Fibroblast of lung (primary cell): ENCODE measurements around the gene SERTAD1. TPM values are rescaled to one million over a fixed set of nuclear protein-coding genes. Genes with fewer than 3 reads are reported as not detected.

Experiments
- DNase-seq, 2 donors: peaks; one replicate each; pipeline versions ENCODE4 v3.0.0 to v3.0.0-alpha.2; 2010; ENCODE audit warnings: low read depth in 2 of 2
- H2AFZ ChIP-seq: 2 replicates; pipeline ENCODE4 v1.5.1; 2012; ENCODE audit warnings: low read length, control low read depth, inconsistent platforms
- H3K27ac ChIP-seq: 2 replicates; pipeline ENCODE4 v1.5.1; 2011; ENCODE audit warnings: low read length, control low read depth; ENCODE audit not compliant: insufficient read depth
- H3K27me3 ChIP-seq: 2 replicates; pipeline ENCODE4 v1.5.1; 2011; ENCODE audit warnings: mild to moderate bottlenecking, low read length; ENCODE audit not compliant: control insufficient read depth, insufficient read depth
- H3K36me3 ChIP-seq: 2 replicates; pipeline ENCODE4 v1.5.1; 2011; ENCODE audit warnings: low read length; ENCODE audit not compliant: control insufficient read depth, insufficient read depth
- H3K4me1 ChIP-seq: 2 replicates; pipeline ENCODE4 v1.5.1; 2011; ENCODE audit warnings: low read length; ENCODE audit not compliant: control insufficient read depth, insufficient read depth; ENCODE audit errors: extremely low read depth
- H3K4me2 ChIP-seq: 2 replicates; pipeline ENCODE4 v1.5.1; 2011; ENCODE audit warnings: low read length, control low read depth; ENCODE audit not compliant: insufficient read depth; ENCODE audit errors: extremely low read depth
- H3K4me3 ChIP-seq, 4 experiments: fragments of 200-600 bp in 1 of 4; sonication (generic) in 1 of 4; replicated peaks in 1 of 4; 2 replicates each; pipeline ENCODE4 v1.5.1; 2011 to 2016; ENCODE audit warnings: low read length in 4 of 4, low read depth in 3 of 4, mild to moderate bottlenecking in 3 of 4, control low read depth in 2 of 4, inconsistent platforms in 1 of 4, mixed read lengths in 1 of 4; ENCODE audit not compliant: insufficient read depth in 1 of 4; ENCODE audit errors: control extremely low read depth in 1 of 4
- H3K79me2 ChIP-seq: 2 replicates; pipeline ENCODE4 v1.5.1; 2012; ENCODE audit warnings: mild to moderate bottlenecking, low read length, inconsistent platforms; ENCODE audit not compliant: control insufficient read depth, insufficient read depth
- H3K9ac ChIP-seq: 2 replicates; pipeline ENCODE4 v1.5.1; 2011; ENCODE audit warnings: mild to moderate bottlenecking, low read length, control low read depth; ENCODE audit not compliant: insufficient read depth
- H3K9me3 ChIP-seq: 2 replicates; pipeline ENCODE4 v1.5.1; 2012; ENCODE audit warnings: low read depth, low read length; ENCODE audit not compliant: control insufficient read depth, insufficient read depth
- H4K20me1 ChIP-seq: 2 replicates; pipeline ENCODE4 v1.5.1; 2011; ENCODE audit warnings: low read length; ENCODE audit not compliant: control insufficient read depth, insufficient read depth; ENCODE audit errors: extremely low read depth
- CTCF ChIP-seq, 2 donors: IDR thresholded peaks in 1 of 2; conservative IDR thresholded peaks in 1 of 2; 1 replicate in 1 of 2; 2 replicates in 1 of 2; pipeline ENCODE4 v1.5.1; 2011 to 2012; ENCODE audit warnings: low read length in 2 of 2, control low read depth in 1 of 2, inconsistent platforms in 1 of 2, low read depth in 1 of 2, mild to moderate bottlenecking in 1 of 2
- EZH2 ChIP-seq: IDR thresholded peaks from 2 replicates; pipeline ENCODE4 v1.5.1; 2012; ENCODE audit warnings: low read length, control low read depth, mild to moderate bottlenecking; ENCODE audit errors: missing control alignments
- polyA plus RNA-seq, 2 donors: library from polyadenylated mRNA; depleted of rRNA in 1 of 2; stranded (reverse) in 1 of 2; unstranded in 1 of 2; fragments of >200 nt; gene quantifications; 2 replicates each; pipeline ENCODE4 v1.2.1, GENCODE V29; 2011 to 2012; ENCODE audit warnings: missing spikeins in 1 of 2
- total RNA-seq: library from RNA; depleted of rRNA; stranded (reverse); fragments of >200 nt; gene quantifications from 2 replicates; pipeline ENCODE4 v1.2.1, GENCODE V29; 2014

SERTAD1 gene
- total and polyA plus RNA-seq, 2 donors (not counting 1 experiment from before 2014, with no cell fraction given): 7.2 to 19.2 TPM

GRCh38 chr19:40389404-40390083 lies 36.2 kb downstream of the SERTAD1 start:
- no peaks in the 10 kb centered on the region for H4K20me1 ChIP-seq
- TF ChIP-seq EZH2: no peak
- no peak for TF ChIP-seq CTCF (conservative IDR thresholded peaks at IDR 0.05 in 1 of 2, IDR thresholded peaks at IDR 0.05 in 1 of 2; ENCODE audit: low read depth in 1 of 2, low read length in 2 of 2)
- H3K4me1 ChIP-seq: no peaks in the 10 kb centered on the region
- no peaks in the 10 kb centered on the region for H3K36me3 ChIP-seq
- H3K9me3 ChIP-seq: no peaks in the 10 kb centered on the region
- no peaks in the 10 kb centered on the region for H3K27me3 ChIP-seq
- no peak overlapping the region for H2AFZ ChIP-seq
- no peak overlapping the region for H3K27ac ChIP-seq
- H3K9ac ChIP-seq: no peak overlapping the region
- no peaks in the 10 kb centered on the region for H3K79me2 ChIP-seq
- no peak for DNase-seq
- H3K4me2 ChIP-seq: no peak overlapping the region
- no peak overlapping the region for H3K4me3 ChIP-seq

GRCh38 chr19:40388481-40388880 lies 37.3 kb downstream of the SERTAD1 start:
- DNase-seq: no peak
- Histone ChIP-seq H4K20me1 (no peaks in the 10 kb centered on the region), H3K4me2 (no peak overlapping the region), H2AFZ (no peak overlapping the region), H3K4me1 (no peaks in the 10 kb centered on the region), H3K79me2 (no peaks in the 10 kb centered on the region), H3K4me3 (no peak overlapping the region), H3K27ac (no peak overlapping the region), H3K27me3 (no peaks in the 10 kb centered on the region), H3K36me3 (no peaks in the 10 kb centered on the region), H3K9me3 (no peaks in the 10 kb centered on the region), H3K9ac (no peak overlapping the region)
- no peak for TF ChIP-seq EZH2
- no peak for TF ChIP-seq CTCF (conservative IDR thresholded peaks at IDR 0.05 in 1 of 2, IDR thresholded peaks at IDR 0.05 in 1 of 2; ENCODE audit: low read depth in 1 of 2, low read length in 2 of 2)

- H3K4me1 ChIP-seq: no peaks in the 10 kb centered on the region
- no peaks in the 10 kb centered on the region for H3K9me3 ChIP-seq
- H3K36me3 ChIP-seq: no peaks in the 10 kb centered on the region
- DNase-seq: no peak
- no peak overlapping the region for H2AFZ ChIP-seq
- H3K4me2 ChIP-seq: no peak overlapping the region
- H3K4me3 ChIP-seq: no peak overlapping the region
- no peaks in the 10 kb centered on the region for H4K20me1 ChIP-seq
- no peak overlapping the region for H3K27ac ChIP-seq
- H3K9ac ChIP-seq: no peak overlapping the region
- TF ChIP-seq CTCF (conservative IDR thresholded peaks at IDR 0.05 in 1 of 2, IDR thresholded peaks at IDR 0.05 in 1 of 2; ENCODE audit: low read depth in 1 of 2, low read length in 2 of 2) (no peak), EZH2 (no peak)
- no peaks in the 10 kb centered on the region for H3K27me3 ChIP-seq
- no peaks in the 10 kb centered on the region for H3K79me2 ChIP-seq
Measured at GRCh38 chr19:40387155-40387554, 38.6 kb downstream of the SERTAD1 start.
